Astrocyte of the cerebellum (primary cell): ENCODE measurements around the gene C3orf52.

ENCODE experiments used
- DNase-seq: peaks from one replicate; pipeline ENCODE4 v3.0.0-alpha.2; 2011; ENCODE audit warnings: low read depth
- H3K4me3 ChIP-seq: 2 replicates; pipeline ENCODE4 v1.5.1; 2011; ENCODE audit warnings: mild to moderate bottlenecking, low read depth, low read length, moderate library complexity
- CTCF ChIP-seq: IDR thresholded peaks from 2 replicates; pipeline ENCODE4 v1.5.1; 2012; ENCODE audit warnings: low read length, low read depth, moderate library complexity, mild to moderate bottlenecking; ENCODE audit errors: missing control alignments
- in situ Hi-C: cut with HindIII; loops from 2 replicates; pipeline ENCODE4 v1.10.0; 2017; ENCODE audit warnings: low sequenced_read_pairs

Gene C3orf52

GRCh38 chr3:112086875-112087524 is 811 bp downstream of the C3orf52 start:
- in situ Hi-C loops = no loop called here
- peak overlapping the region; percentile 69 for H3K4me3 ChIP-seq
- no peak for DNase-seq
- TF ChIP-seq CTCF = no peak

GRCh38 chr3:112087746-112088145 is 1.6 kb downstream of the C3orf52 start:
- TF ChIP-seq CTCF = no peak
- DNase-seq = no peak
- in situ Hi-C loops = no loop called here
- no peak overlapping the region for H3K4me3 ChIP-seq

GRCh38 chr3:112088944-112089343 is 2.8 kb downstream of the C3orf52 start:
- in situ Hi-C loops = no loop called here
- no peak overlapping the region for H3K4me3 ChIP-seq
- TF ChIP-seq CTCF = no peak
- no peak for DNase-seq

GRCh38 chr3:112089956-112090886 is 4.0 kb downstream of the C3orf52 start:
- H3K4me3 ChIP-seq = no peak overlapping the region
- no peak for TF ChIP-seq CTCF
- no peak for DNase-seq
- in situ Hi-C loops = no loop called here

- no peak for DNase-seq
- TF ChIP-seq CTCF = no peak
- H3K4me3 ChIP-seq = no peak overlapping the region
- in situ Hi-C loops = no loop called here
Observed at GRCh38 chr3:112090887-112091586, 4.8 kb downstream of the C3orf52 start.

GRCh38 chr3:112092496-112093179 is 6.4 kb downstream of the C3orf52 start:
- no peak overlapping the region for H3K4me3 ChIP-seq
- in situ Hi-C loops = no loop called here
- no peak for DNase-seq
- TF ChIP-seq CTCF = no peak
